Mesothelial cell of epicardium (in vitro differentiated cells): ENCODE results near the gene SPATA13. TPM values are rescaled to one million over a fixed set of nuclear protein-coding genes. Genes with fewer than 3 reads are reported as not detected.
"Not testable (repeated sequence)": the region's sequence is repeated elsewhere in the genome, so short reads cannot be mapped to it uniquely, and the experiment has no call there.

ENCODE experiments used
- DNase-seq, 2 experiments: peaks; one replicate each; pipeline ENCODE4 v3.0.0; 2021; ENCODE audit warnings: low spot score in 2 of 2; ENCODE audit not compliant: unreplicated experiment in 2 of 2
- H3K27ac Mint-ChIP-seq: 2 replicates; pipeline ENCODE4 v1.8.0; 2021; ENCODE audit warnings: mixed read lengths
- H3K27me3 Mint-ChIP-seq: 2 replicates; pipeline ENCODE4 v1.8.0; 2021; ENCODE audit warnings: low read depth, mixed read lengths
- H3K36me3 Mint-ChIP-seq: 2 replicates; pipeline ENCODE4 v1.8.0; 2021; ENCODE audit warnings: mixed read lengths
- H3K4me1 Mint-ChIP-seq: 2 replicates; pipeline ENCODE4 v1.8.0; 2021; ENCODE audit warnings: mixed read lengths
- H3K4me3 Mint-ChIP-seq: 2 replicates; pipeline ENCODE4 v1.8.0; 2021; ENCODE audit warnings: mild to moderate bottlenecking, moderate library complexity, mixed read lengths
- H3K9me3 Mint-ChIP-seq: 2 replicates; pipeline ENCODE4 v1.8.0; 2021; ENCODE audit warnings: mixed read lengths
- CTCF ChIP-seq: fragments of 200-600 bp; sonication (generic); IDR thresholded peaks from one replicate; pipeline ENCODE4 v1.5.0; 2021; ENCODE audit warnings: antibody characterized with exemption; ENCODE audit not compliant: unreplicated experiment
- total RNA-seq: library from RNA; stranded (reverse); gene quantifications from 3 replicates; pipeline ENCODE4 v1.2.1, GENCODE V29; 2021

Gene SPATA13
- total RNA-seq, 1 donor from 2014 or later = 3.8 TPM

- no peak for TF ChIP-seq CTCF
- no peaks in the 10 kb centered on the region for H3K9me3 Mint-ChIP-seq
- no peak overlapping the region for H3K27ac Mint-ChIP-seq
- no peaks in the 10 kb centered on the region for H3K4me1 Mint-ChIP-seq
- H3K27me3 Mint-ChIP-seq = peaks cover 27% of the 10 kb centered on the region
- no peak overlapping the region for H3K4me3 Mint-ChIP-seq
- no peak for DNase-seq
- no peaks in the 10 kb centered on the region for H3K36me3 Mint-ChIP-seq
Observed at GRCh38 chr13:24323036-24323738, 162.7 kb downstream of the SPATA13 start.

GRCh38 chr13:24323739-24324075 is 163.2 kb downstream of the SPATA13 start:
- Mint-ChIP-seq H3K4me1 (no peaks in the 10 kb centered on the region), H3K27ac (no peak overlapping the region), H3K9me3 (no peaks in the 10 kb centered on the region), H3K4me3 (no peak overlapping the region), H3K27me3 (peaks cover 32% of the 10 kb centered on the region), H3K36me3 (no peaks in the 10 kb centered on the region)
- no peak for DNase-seq
- TF ChIP-seq CTCF = no peak

GRCh38 chr13:24327598-24327997 is 167.1 kb downstream of the SPATA13 start:
- H3K36me3 Mint-ChIP-seq, H3K27ac Mint-ChIP-seq, H3K4me1 Mint-ChIP-seq, H3K9me3 Mint-ChIP-seq, DNase-seq, H3K4me3 Mint-ChIP-seq: not testable (repeated sequence)
- peaks cover 47% of the 10 kb centered on the region for H3K27me3 Mint-ChIP-seq

- Mint-ChIP-seq H3K36me3 (no peaks in the 10 kb centered on the region), H3K4me1 (no peaks in the 10 kb centered on the region), H3K4me3 (peak overlapping the region; percentile 47), H3K27me3 (peaks cover 51% of the 10 kb centered on the region), H3K27ac (no peak overlapping the region), H3K9me3 (no peaks in the 10 kb centered on the region)
- no peak for TF ChIP-seq CTCF
- DNase-seq = no peak
Observed at GRCh38 chr13:24328145-24328544, 167.6 kb downstream of the SPATA13 start.

GRCh38 chr13:24338721-24339120 is 178.2 kb downstream of the SPATA13 start:
- H3K4me1 Mint-ChIP-seq = no peaks in the 10 kb centered on the region
- peaks cover 20% of the 10 kb centered on the region for H3K27me3 Mint-ChIP-seq

More at GRCh38 chr13:24338721-24339120, 178.2 kb downstream of the SPATA13 start:
- Mint-ChIP-seq H3K9me3 (peaks cover 11% of the 10 kb centered on the region), H3K36me3 (no peaks in the 10 kb centered on the region), H3K27ac (no peak overlapping the region), H3K4me3 (no peak overlapping the region)
- no peak for DNase-seq
- no peak for TF ChIP-seq CTCF
